HG03571 (cell line): ENCODE results near the gene LRRC18.

Experiments
- ATAC-seq: cut with Tn5 transposase; IDR thresholded peaks from one replicate; pipeline ENCODE4 v1.9.1; 2021; ENCODE audit not compliant: unreplicated experiment

Gene LRRC18

DNA sequence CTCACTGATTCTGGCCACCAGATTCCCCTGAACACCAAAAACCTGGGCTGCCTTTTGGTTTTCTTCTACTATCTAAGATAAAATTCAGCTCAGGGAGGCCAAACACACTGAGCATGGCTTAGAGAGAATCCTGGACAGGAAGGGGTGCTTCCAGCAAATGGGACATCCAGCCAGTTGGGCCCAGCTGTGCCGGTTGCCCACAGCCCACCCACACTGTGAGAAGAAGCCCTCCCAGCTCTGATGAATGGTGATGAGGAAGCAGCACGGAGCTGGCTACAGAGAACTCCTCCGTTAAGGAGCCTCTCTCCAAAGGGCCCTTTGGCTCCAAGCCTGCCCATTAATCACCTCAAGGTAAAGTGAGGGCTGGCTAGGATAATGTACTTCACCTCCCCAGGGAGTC is 15.9 kb downstream of the LRRC18 start:
- no peak for ATAC-seq

DNA sequence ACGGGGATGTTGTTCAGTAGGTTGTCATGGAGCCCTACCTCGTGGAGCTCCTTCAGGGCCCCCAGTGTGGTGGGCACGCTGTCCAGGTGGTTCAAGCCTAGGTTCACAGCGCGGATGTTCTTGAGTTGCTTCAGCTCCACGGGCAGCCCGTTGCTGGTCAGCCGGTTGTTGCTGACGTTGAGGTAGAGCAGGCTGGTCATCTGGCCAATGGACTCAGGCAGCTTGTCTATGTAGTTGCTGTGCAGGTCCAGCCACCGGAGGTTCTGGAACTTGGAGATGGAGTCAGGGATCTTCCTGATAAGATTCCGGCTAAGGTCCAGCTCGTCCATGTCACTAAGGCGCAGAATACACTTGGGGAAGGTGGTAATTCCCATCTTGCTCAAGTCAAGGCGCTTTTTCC is 26.0 kb downstream of the LRRC18 start:
- no peak for ATAC-seq

DNA sequence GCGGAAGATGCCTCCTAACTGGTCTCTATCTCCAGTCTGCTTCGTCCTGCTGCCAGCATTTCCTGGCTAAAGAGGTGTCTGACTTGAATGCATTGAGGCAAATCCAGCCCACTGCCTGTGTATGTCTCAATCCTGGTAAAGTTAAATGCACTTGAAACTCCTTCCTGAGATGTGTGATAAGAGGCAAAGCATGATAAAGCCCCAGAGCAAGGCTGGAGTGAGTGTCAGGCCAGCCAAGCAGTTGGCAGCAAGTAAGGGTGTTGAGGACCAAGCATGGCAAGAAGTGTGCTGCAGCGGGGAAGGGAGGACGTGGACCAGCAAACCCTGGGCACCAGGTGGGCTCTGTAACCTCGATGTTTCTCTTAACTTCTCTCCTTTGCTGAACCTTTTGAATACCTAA is 29.1 kb downstream of the LRRC18 start:
- ATAC-seq, result no peak

DNA sequence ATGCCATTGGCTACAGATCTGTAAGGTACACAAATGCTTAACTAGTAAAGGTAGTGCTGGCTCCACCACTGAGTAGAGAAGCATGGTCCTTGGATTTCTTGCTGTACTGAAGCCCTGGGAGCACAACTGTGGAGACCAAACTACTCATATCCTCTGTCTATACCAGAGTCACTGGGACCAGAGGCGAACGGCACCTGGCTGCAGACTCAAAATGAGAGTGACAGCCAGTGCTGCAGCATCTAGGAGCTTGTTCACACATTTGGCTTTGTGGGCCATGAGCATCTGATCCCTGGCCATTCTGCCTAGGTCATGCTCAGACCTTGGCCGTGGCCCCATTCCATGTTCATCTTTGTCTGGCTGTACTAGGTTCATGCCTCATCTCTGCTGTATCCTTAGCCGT is 31.9 kb downstream of the LRRC18 start:
- ATAC-seq, result no peak

DNA sequence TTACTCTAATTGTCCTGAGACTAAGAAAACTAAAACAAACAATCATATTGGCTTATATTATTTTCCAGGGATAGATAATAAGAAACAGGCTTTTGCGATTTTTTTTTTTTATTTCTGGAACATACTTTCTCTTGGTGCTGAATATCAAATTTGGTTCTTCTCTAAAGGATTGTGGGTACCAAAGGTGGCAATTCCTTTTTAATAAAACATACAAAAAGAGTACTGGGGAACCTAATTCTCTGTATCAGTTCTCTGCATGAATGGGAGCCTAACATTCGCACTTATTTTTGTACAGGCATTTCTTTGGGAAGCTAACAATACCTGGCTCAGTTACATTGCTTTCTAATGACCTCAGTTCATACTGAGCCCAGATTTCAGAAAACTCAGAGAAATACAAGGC is 32.8 kb downstream of the LRRC18 start:
- no peak for ATAC-seq

DNA sequence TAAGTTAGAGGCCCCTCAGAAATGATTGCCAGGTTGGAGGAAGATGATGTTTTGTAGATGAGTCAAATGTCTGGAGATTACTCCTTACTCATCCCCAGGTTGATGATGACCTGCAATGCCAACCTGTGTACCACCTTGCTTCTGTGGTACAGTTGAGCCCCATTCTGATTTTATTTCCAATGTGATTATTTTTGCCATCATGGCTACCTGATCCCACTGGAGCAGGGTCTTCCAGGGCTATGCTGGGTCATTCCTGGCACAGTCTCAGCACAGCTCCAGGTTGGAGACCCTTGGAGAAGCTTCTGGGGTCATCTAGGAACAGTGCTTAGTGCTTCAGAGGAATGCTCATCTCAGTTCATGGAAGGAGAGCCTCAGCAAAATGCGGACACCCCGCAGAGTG is 34.3 kb downstream of the LRRC18 start:
- no peak for ATAC-seq

DNA sequence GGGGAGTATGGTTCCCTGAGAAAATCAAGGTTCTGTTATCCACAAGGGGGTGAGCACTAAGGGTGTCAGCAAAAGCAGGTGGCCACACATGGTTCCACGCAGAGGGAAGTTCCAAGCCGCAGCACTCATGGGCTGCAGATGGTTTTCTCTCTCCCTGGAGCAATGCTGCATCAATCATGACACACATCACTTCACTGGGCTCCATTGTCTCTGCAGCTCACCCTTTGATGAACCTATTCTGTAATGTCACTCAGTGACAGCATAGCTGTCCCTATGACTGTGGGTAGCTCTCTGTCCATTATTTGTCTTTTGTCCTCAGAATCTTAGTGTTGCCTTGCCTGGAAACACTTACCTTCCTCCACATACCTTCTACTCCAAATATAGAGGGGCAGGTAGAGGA is 34.8 kb downstream of the LRRC18 start:
- ATAC-seq, result no peak

DNA sequence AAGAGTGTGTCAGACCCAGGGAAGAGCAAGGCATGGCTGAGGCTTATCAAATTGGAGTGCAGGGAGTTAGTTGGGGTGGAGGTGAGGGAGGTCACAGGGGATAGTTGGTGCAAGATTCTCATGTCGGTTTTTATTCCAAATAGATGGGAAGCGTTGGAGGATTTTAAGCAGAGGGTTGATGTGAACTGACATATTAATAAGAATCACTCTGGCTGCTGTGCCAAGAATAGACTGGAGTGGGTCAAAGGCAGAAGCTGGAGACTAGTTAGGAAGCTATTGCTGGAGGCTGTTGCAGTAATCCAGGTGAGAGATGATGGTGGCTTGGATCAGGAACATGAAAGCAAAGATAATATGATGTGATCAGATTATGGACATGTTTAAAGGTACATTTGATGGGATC is 36.5 kb downstream of the LRRC18 start:
- ATAC-seq, result no peak

DNA sequence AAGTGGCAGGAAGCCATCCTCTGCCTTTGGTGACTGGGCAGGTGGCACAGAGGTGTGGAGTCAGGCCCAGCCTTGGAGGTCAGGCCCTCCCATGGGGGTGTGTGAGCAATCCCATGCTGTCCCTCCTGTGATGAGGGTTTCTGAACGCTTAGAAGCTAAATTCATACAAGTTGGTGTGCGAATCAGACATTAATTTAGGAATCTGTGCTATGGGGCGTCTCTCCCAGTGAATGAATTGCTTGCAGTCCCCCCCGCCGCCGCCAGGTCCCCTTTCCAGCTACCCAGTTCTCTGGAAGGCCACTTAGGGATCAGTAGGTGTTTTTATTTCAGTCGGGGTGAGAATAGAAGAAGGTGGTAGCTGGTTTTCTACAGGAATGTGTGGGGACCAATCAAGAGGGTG is 37.5 kb downstream of the LRRC18 start:
- ATAC-seq, result no peak

DNA sequence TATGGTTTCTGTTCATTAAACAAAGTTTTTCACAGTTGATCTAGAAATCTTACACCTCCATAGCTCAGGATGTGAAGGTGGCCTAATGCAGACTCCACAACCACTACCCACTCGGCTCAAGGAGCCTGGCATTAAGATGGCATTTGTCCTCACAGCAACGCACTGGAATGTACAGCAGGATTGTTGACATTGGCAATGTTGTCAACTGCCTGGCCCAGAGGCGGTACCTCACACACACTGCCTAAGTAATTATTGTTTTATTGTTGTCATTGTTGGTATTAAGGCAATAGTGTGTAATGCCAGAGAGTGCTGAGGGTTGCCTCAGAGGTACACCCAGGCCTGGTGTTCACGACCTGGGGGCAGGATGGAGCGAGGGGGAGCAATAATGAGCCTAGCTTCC is 38.3 kb downstream of the LRRC18 start:
- ATAC-seq, result no peak

DNA sequence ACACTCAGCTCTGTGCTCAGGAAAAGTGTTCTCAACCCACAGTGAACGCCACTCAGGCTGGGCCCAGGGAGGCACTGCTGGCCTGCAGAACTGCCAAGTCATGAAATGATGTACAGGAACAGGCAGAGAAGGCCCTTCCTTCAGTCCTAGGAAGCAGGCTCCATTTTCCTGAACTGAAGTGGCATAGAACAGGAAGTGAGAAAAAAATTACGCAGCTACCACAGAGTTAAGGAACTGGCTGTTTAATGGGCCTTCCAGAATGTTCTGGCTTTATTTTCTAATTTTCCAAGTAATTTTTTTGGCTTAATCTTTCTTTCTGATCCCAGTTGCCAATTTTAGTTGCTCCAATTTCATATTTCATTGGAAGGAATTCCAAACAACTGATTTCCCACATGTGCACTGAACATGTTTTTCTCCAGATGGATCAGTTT is 39.3 kb downstream of the LRRC18 start:
- ATAC-seq, result no peak

DNA sequence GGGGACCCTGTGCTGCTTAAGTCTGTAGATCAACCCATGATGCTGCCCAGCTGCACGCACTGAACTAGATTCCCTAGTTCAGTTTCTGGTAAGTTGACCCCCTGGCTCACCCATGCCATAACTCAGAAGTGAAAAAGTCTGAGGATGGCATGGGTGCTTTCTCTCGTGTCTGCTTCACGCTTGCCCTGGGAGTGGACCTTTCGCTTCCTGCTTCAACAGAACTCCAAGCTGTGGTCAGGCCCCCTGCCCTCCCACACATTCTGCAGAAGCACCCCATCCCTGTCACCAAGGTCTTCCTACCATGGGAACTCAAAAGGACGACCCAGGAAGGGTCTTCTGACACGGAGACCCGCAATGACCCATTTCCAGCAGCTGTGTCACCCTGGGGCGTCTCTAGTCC is 39.9 kb downstream of the LRRC18 start:
- ATAC-seq, result no peak

DNA sequence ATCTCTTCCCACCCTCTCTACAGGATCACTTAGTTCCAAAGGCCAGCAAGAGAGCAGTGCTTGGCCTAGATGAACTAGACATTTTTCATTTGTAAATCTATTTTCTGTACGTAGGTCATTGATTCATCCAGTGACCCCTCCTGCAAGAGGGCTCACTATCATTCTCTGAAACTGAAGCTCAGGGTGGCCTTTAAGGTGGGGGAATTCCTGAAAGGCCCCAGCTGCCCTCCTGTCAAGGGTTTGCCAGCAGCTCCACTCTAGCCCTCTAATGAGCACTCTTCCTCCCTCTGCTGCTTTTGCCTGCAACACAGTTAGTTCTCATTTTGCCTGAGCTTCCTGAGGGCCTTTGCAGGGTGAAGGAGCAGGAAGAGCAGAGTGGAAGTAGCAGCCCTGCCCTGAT is 41.2 kb downstream of the LRRC18 start:
- no peak for ATAC-seq

DNA sequence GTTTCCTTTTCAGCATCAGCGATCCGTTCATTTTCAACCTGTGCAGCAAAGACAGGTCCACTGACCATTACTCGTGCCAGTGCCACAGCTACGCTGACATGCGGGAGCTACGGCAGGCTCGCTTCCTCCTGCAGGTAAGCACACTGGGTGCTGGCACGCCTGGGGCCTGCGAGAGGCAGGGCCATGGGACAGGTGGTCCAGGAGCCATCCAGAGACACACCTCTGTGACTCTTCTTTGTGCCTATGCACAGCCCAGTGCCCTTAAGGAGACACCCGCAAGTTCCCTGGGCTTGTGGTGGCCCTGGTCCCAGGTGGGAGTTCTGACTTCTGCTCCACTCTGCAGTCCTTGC is 42.2 kb downstream of the LRRC18 start:
- ATAC-seq, result no peak

DNA sequence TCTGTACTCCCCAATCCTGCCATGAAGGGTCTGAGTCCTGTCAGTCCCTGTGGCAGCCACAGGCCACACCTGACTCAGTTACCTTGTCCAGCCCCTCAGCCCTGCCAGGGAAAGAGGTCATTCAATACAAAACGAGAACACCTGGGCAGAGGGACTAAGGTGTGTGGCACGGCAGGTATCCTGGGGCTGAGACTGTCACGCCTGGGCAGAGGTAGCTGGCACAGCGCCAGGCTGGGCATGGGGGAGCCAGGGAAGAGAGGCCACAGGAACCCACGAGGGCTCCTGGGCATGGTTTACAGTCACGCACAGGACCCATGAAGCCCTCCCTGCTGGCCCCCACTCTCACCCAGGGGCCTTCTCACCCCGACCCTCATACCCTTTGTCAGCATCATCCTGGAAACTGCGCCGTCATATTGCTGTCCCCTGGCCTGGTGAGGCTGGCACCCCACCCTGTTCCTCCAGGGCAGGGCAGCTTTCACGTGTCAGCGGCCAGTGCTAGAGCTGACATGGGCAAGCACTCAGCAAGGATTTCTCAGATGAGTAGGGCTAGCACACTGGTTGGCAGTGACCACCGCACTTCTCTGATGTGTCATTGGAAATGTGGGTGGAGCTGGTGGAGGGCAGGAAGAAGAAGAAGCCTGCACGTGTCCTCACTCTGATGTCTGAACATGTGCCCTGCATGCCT is 42.7 kb downstream of the LRRC18 start:
- ATAC-seq, result no peak

DNA sequence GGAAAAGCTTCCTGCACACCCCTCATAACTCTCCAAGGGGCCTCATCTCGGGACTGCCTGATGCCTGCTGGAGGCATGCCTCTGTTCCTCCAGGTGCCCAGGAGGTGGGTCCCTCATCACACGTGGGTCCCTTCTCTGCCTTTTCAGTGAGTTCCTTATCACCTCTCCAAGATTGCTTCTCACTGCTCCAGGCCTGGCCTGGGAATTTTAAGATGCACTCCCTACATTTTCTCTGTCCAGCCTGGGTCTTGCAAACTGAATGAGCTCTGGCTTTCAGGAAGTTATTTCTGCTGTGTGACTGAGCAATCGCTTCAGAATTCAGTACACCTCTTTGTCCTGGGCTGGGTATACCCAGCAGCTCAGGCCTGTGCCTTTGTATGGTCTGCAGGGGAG is 43.8 kb downstream of the LRRC18 start:
- ATAC-seq, result no peak

DNA sequence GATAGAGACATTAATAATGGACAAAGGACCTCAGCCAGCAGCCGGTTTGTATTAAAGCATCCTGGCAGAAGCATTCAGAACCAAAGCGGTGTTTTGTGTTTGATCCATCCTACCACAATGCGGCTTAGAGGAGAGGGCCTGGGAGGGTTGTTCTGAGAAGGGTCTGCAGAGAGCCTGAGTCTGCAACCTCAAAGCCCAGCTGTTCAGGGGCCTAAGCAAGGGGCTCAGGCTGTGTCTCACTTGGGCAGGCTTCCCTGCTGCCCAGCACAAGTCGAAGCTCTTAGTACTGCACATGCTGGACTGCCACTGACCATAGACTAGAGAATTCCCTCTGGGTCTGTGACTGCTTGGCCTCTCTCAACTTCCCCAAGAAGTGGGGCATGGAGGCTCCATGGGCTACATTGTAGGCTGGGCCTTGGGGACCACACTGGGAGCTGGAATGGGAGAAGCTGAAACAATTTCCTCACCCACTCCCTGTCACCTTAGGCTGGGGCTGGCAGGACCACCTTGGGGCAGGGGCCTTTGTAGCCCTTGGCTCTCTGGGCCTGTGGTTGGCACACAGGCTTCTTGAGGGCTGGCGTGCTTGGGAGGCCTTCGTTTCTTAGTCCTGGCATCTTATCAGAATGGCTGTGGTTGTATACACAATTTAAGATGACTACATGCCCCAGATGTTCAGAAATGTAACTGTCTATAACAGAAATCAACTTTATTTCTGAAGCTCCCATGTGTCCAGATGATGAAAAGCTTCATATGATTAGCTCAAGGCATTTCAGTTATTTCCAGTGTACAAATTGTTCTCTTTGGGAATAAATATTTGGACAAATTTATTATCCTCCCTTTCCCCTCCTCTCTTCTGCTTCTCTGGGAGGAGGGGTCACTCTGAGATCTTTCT is 44.5 kb downstream of the LRRC18 start:
- no peak for ATAC-seq

DNA sequence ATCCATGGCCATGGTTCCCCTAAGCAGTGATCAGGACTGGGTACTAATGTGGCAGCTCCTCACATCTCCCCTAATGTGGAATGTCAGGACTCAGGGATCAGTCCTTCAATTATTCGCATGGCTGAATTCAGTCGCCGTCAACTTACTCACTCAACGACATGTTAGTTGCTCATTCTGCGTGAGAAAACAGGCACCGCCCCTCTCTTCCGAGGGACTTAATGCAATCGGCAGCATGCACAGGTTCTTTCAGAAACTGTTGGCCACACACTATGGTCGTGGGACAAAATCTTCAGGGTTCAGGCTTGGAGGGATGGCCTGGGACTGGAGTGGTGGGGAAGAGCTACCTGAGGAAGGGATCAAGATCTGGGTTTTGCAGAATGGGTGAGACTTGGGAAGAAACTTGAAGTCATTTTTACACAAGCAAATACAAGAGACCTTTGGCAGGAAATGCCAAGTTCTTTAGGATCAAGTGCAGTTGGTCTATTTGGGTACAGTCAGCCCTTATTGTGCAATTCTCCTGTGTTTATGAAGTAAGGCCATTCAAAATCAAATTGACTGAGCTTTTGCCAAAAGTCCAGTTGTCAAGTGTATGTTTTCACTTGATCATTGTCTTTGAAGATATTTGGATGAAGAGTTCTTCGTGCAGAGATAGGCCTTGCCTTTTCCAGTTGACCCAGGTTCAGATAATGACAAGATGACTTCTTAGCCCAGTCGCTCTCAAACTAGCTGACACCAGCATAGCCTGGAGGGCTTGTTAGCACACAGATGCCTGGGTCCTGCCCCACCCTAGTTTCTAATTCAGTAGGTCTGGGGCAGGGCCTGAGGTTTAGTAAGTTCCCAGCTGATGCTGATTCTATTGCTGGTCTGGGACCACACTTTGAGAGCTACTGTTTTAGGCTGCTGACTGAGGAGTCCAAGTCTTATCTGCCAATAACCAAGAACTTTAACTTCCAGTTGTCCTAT is 48.5 kb downstream of the LRRC18 start:
- no peak for ATAC-seq

DNA sequence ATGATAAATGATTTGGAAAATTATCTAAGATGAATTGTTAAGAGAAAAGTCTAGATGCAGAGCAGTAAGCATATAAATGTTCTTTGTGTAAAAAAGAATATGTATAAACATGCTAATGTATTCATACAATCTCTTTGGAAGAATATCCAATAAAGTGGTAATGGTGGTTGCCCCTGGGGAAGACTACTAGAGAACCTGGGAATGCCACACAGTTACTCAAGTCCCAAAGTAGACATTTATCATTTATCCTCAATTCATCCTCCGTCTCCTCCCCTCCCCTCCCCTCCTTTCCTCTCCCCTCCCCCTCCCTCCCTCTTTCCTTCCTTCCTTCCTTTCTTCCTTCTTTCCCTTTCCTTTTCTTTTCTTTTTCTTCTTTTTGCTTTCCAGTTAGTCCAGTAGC is 51.7 kb downstream of the LRRC18 start:
- ATAC-seq, result no peak

DNA sequence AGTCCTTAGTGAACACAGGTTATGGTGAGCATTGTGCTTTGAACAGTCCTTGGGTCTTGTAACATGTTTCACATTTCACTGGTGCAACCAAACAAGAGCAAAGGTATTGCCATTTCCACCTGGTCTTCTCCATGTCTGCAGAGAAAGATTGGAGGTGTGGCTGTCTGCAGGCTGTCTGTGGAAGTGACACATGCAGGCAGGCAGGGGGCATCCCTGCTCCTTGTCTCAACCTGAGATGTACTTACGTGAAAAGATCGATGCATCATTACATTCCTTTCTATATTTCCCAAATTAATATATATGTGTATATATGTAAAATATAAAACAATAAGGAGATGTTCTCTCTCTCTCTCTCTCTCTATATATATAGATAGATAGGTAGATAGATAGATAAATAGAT is 54.3 kb downstream of the LRRC18 start:
- no peak for ATAC-seq

DNA sequence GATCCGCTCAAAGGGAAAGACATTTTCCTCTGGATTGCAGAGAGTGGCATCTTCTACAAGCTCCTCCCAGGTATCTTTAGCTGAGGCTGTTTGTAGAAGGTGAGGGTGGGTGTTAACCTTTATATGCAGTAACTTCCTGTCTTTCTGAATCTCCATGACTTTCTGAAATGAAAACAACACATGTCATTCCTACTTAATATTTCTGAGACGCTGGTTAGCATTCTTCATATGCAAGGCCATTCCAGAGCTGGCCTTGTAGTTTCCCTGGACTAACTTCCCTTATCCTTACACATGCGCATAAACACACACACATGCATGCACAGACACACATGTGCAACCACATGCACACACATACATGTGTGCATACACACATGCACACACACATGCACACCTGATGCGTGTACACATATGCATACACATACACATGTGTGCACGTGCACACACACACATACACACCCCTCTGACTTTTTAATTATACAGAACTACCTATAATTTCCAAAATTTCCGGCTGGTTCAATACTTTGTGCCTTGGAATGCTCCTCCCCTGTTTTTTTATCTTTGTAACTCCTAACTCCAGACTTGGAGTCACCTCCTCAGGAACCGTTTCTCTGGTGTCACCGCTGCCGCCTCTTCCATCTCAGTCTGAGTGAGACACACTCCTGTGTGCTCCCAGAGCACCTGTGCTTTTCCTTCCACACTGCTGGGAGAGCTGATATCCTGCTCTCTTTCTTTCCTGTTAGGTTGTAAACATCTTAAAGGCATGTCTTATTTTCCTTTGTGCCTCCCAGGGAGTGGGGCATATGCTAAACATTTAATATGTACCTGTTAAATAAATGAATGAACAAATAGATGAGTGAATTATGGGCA is 55.2 kb downstream of the LRRC18 start:
- ATAC-seq, result no peak
